IMR-90 (cell line): Measurements from ENCODE around the gene ZNF23. TPM values are rescaled to one million over a fixed set of nuclear protein-coding genes. Genes with fewer than 3 reads are reported as not detected.

Experiments
- ATAC-seq: fragments of 200-7000 bp; cut with Tn5 transposase; 2 replicates; pipeline ENCODE4 v1.9.1; 2020; ENCODE audit warnings: low read depth, mild to moderate bottlenecking, moderate library complexity
- BruUV-seq: library from RNA; stranded (reverse); fragments of 400-500 nt; replicated peaks from 2 replicates; lab custom pipeline; 2021; lab: Mats Ljungman, UMichigan
- CTCF ChIA-PET: fragments of 300-600 bp; formaldehyde crosslinking; extraction: SDS; loops from one replicate; lab custom pipeline; 2021; ENCODE audit warnings: antibody characterized with exemption; lab: Yijun Ruan, JAX
- POLR2A ChIA-PET: fragments of 300-600 bp; sonication (Branson Sonifier 250); formaldehyde crosslinking; loops from one replicate; lab custom pipeline; 2022; ENCODE audit warnings: antibody characterized with exemption; ENCODE audit not compliant: unreplicated experiment; lab: Charles Lee
- DNase-seq: peaks from one replicate; pipeline ENCODE4 v3.0.0; 2013
- H2AFZ ChIP-seq: replicated peaks from 2 replicates; pipeline ENCODE3; 2013; ENCODE audit warnings: low read length, mild to moderate bottlenecking; ENCODE audit not compliant: poor library complexity
- H2AK5ac ChIP-seq: 2 replicates; pipeline ENCODE4 v1.6.1; 2013; ENCODE audit warnings: low read depth, low read length, inconsistent platforms
- H2AK9ac ChIP-seq: replicated peaks from 2 replicates; pipeline ENCODE3; 2013; ENCODE audit warnings: mild to moderate bottlenecking, low read depth, low read length, moderate library complexity; ENCODE audit not compliant: poor library complexity
- H2BK120ac ChIP-seq: 2 replicates; pipeline ENCODE4 v1.6.1; 2013; ENCODE audit warnings: low read depth, low read length, inconsistent platforms
- H2BK15ac ChIP-seq: 3 replicates; pipeline ENCODE4 v1.6.1; 2013; ENCODE audit warnings: low read depth, low read length, inconsistent platforms
- H2BK20ac ChIP-seq: 2 replicates; pipeline ENCODE4 v1.6.1; 2013; ENCODE audit warnings: low read depth, mild to moderate bottlenecking, inconsistent platforms, low read length, moderate library complexity
- H2BK5ac ChIP-seq: 2 replicates; pipeline ENCODE4 v1.6.1; 2013; ENCODE audit warnings: mild to moderate bottlenecking, low read depth, low read length, inconsistent platforms; ENCODE audit not compliant: poor library complexity, severe bottlenecking
- H3K14ac ChIP-seq: replicated peaks from 2 replicates; pipeline ENCODE4 v1.6.1; 2013; ENCODE audit warnings: low read depth, low read length, inconsistent platforms
- H3K18ac ChIP-seq: 2 replicates; pipeline ENCODE4 v1.6.1; 2013; ENCODE audit warnings: low read depth, low read length, control low read depth
- H3K23ac ChIP-seq: 2 replicates; pipeline ENCODE4 v1.6.1; 2013; ENCODE audit warnings: low read depth, low read length, inconsistent platforms
- H3K27ac ChIP-seq: 2 replicates; pipeline ENCODE4 v1.5.1; 2013; ENCODE audit warnings: mild to moderate bottlenecking, control low read depth, low read length; ENCODE audit not compliant: insufficient read depth
- H3K27me3 ChIP-seq: 2 replicates; pipeline ENCODE4 v1.6.1; 2013; ENCODE audit warnings: low read length; ENCODE audit not compliant: control insufficient read depth, insufficient read depth
- H3K36me3 ChIP-seq: 2 replicates; pipeline ENCODE4 v1.6.1; 2013; ENCODE audit warnings: low read length, mixed read lengths; ENCODE audit not compliant: control insufficient read depth, insufficient read depth
- H3K4ac ChIP-seq: 2 replicates; pipeline ENCODE4 v1.6.1; 2013; ENCODE audit warnings: low read depth, low read length, inconsistent platforms
- H3K4me1 ChIP-seq: 2 replicates; pipeline ENCODE4 v1.6.1; 2013; ENCODE audit warnings: low read length, mixed read lengths; ENCODE audit not compliant: control insufficient read depth, insufficient read depth
- H3K4me2 ChIP-seq: 2 replicates; pipeline ENCODE4 v1.6.1; 2013; ENCODE audit warnings: low read depth, mild to moderate bottlenecking, control low read depth, low read length, moderate library complexity
- H3K4me3 ChIP-seq: 2 replicates; pipeline ENCODE4 v1.5.1; 2013; ENCODE audit warnings: low read depth, mild to moderate bottlenecking, control low read depth, low read length, moderate library complexity; ENCODE audit not compliant: insufficient read depth
- H3K56ac ChIP-seq: 2 replicates; pipeline ENCODE4 v1.6.1; 2013; ENCODE audit warnings: low read length, inconsistent platforms; ENCODE audit not compliant: insufficient read depth; ENCODE audit errors: extremely low read depth
- H3K79me1 ChIP-seq, 2 experiments: 2 replicates each; pipeline ENCODE4 v1.6.1; 2013; ENCODE audit warnings: low read length in 2 of 2, inconsistent platforms in 1 of 2, low read depth in 1 of 2
- H3K9ac ChIP-seq: 2 replicates; pipeline ENCODE4 v1.6.1; 2013; ENCODE audit warnings: low read depth, low read length, control low read depth
- H3K9me1 ChIP-seq: 2 replicates; pipeline ENCODE4 v1.6.1; 2013; ENCODE audit warnings: low read length, inconsistent platforms; ENCODE audit not compliant: insufficient read depth
- H3K9me3 ChIP-seq: 2 replicates; pipeline ENCODE4 v1.6.1; 2013; ENCODE audit warnings: low read length; ENCODE audit not compliant: control insufficient read depth, insufficient read depth
- H4K20me1 ChIP-seq: 2 replicates; pipeline ENCODE4 v1.6.1; 2013; ENCODE audit warnings: low read length, inconsistent platforms; ENCODE audit not compliant: insufficient read depth
- H4K5ac ChIP-seq: 2 replicates; pipeline ENCODE4 v1.6.1; 2013; ENCODE audit warnings: mild to moderate bottlenecking, low read depth, low read length, control low read depth
- H4K8ac ChIP-seq, 2 experiments: 2 replicates each; pipeline ENCODE4 v1.6.1; 2013; ENCODE audit warnings: low read depth in 2 of 2, low read length in 2 of 2, control low read depth in 1 of 2, inconsistent platforms in 1 of 2
- H4K91ac ChIP-seq: 2 replicates; pipeline ENCODE4 v1.6.1; 2013; ENCODE audit warnings: low read depth, low read length, inconsistent platforms; ENCODE audit not compliant: insufficient read depth
- CHD1 ChIP-seq: IDR thresholded peaks from 2 replicates; pipeline ENCODE4 v1.6.1; 2012; ENCODE audit warnings: low read depth, low read length, improper control_type of control experiment
- CTCF ChIP-seq: conservative IDR thresholded peaks from 2 replicates; pipeline ENCODE4 v1.5.1; 2012; ENCODE audit warnings: mild to moderate bottlenecking, low read depth, low read length, improper control_type of control experiment
- MAZ ChIP-seq: IDR thresholded peaks from 2 replicates; pipeline ENCODE4 v1.6.1; 2012; ENCODE audit warnings: low read depth, mild to moderate bottlenecking, low read length, improper control_type of control experiment, moderate library complexity, borderline replicate concordance
- RAD21 ChIP-seq: IDR thresholded peaks from 2 replicates; pipeline ENCODE4 v1.6.1; 2012; ENCODE audit warnings: low read length, improper control_type of control experiment
- SMC3 ChIP-seq: fragments of 150-350 bp; IDR thresholded peaks from 2 replicates; pipeline ENCODE4 v1.6.1; 2016; ENCODE audit warnings: low read depth, mild to moderate bottlenecking, antibody characterized with exemption, low read length, moderate library complexity
- WGBS, 2 experiments: methylation state at CpG; one replicate each; pipeline versions ENCODE4 v1.1.5 to v1.1.7; 2013; ENCODE audit warnings: missing lambda C conversion rate in 2 of 2; ENCODE audit not compliant: insufficient read length in 1 of 2; ENCODE audit errors: extremely low coverage in 2 of 2; 5-methylcytosine and 5-hydroxymethylcytosine counted together
- dilution Hi-C: fragments of 300-500 bp; cut with HindIII; formaldehyde crosslinking; loops from one replicate; pipeline ENCODE4 v1.14.3; 2018; ENCODE audit warnings: low sequenced_read_pairs; ENCODE audit not compliant: unreplicated experiment
- in situ Hi-C: fragments of 300-500 bp; cut with MboI; formaldehyde crosslinking; loops from 3 replicates; pipeline ENCODE4 v1.14.3; 2019; ENCODE audit warnings: low sequenced_read_pairs, inconsistent platforms, mixed read lengths
- intact Hi-C: fragments of 100-400 bp; cut with micrococcal nuclease; formaldehyde crosslinking; loops from 2 replicates; pipeline ENCODE4 v1.10.0; 2022
- polyA plus RNA-seq, 3 experiments: library from polyadenylated mRNA; depleted of rRNA; stranded (reverse); fragments of >200 nt; gene quantifications; 2 replicates each; pipeline ENCODE4 v1.2.3, GENCODE V29; 2012; ENCODE audit warnings: low replicate concordance in 1 of 3
- total RNA-seq: library from RNA; depleted of rRNA; stranded (reverse); fragments of >200 nt; gene quantifications from 2 replicates; pipeline ENCODE4 v1.2.3, GENCODE V29; 2012
- TF ChIP-seq, protein P1 (sequence below): fragments of 150-350 bp; IDR thresholded peaks from 2 replicates; pipeline ENCODE4 v1.6.1; 2017; ENCODE audit warnings: mild to moderate bottlenecking, antibody characterized with exemption, low read length, low read depth

Gene ZNF23
- total and polyA plus RNA-seq, 2 of the 4 experiments (the other 2 are of a cell fraction): 7.5 to 8.8 TPM

DNA sequence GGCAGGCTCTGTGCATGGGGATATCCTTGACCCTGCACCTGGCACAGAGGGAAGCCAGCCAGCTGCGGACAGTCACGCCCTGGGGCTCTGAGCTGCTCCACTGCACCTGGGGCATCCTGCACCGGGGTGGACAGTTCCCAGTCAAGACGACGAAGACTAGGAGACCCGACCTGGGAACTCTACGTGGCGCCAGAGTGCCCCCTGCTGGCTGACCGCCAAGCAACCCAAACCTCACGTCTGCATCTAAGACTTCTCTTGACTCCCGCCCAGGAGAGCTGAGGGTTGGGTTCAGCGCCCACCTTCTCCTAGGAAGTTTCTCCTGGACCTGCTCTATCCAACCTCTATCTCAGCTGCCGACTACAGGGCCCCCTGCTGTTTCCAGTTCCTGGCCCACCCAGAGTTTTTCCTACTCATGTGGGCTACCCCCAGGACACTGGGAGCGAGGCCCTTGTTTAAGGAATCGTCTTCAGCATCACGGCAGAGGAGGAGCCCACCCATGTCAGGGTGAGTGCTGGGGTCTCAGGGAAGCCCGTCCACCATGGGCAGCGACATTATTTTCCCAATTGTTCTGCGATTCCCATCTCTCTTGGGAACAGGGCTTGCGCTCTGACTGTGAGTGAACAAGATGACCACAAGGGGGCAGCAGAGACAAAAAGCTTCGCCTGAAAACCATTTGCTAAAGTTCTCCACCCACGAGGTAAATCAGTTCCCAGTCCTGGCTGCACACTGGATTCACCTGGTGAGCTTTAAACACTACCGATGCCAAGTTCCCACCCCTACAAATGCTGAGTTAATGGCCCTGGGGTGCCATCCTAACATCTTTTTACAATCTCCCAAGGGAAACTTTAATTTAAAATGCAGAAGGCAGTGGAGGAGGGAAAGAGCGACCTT, 49.5 kb downstream of the ZNF23 start:
- Histone ChIP-seq H4K5ac (no peak overlapping the region), H2AK9ac (peak overlapping the region; percentile 39), H2AFZ (peak overlapping the region; percentile 69), H3K27ac (no peak overlapping the region), H4K8ac (no peak overlapping the region), H3K4ac (no peak overlapping the region), H4K91ac (no peak overlapping the region), H3K9me1 (no peaks in the 10 kb centered on the region), H3K4me2 (no peak overlapping the region), H3K27me3 (peaks cover 10% of the 10 kb centered on the region), H3K23ac (no peak overlapping the region), H3K79me1 (no peaks in the 10 kb centered on the region), H3K18ac (no peak overlapping the region), H3K14ac (no peak overlapping the region), H3K9ac (no peak overlapping the region), H3K4me3 (no peak overlapping the region), H2AK5ac (no peak overlapping the region), H3K4me1 (no peaks in the 10 kb centered on the region), H3K56ac (no peak overlapping the region), H3K36me3 (no peaks in the 10 kb centered on the region), H2BK15ac (no peak overlapping the region), H2BK5ac (no peak overlapping the region), H2BK120ac (no peak overlapping the region), H3K9me3 (no peaks in the 10 kb centered on the region), H4K20me1 (no peaks in the 10 kb centered on the region), H2BK20ac (no peak overlapping the region)
- peak; percentile 92 for ATAC-seq
- in situ Hi-C loops: loop anchor here (5.0 kb wide), 1 partner anchor 90 kb away; no protein-coding TSS in a partner anchor
- CTCF ChIA-PET: interaction anchor here (0.6 to 4.2 kb wide), 10 partner anchors 15 to 199 kb away, joined by 3 to 40 read pairs (median 3); partner anchors contain the start of gene CHST4
- DNase-seq: peak; percentile 59
- POLR2A ChIA-PET: interaction anchor here (0.6 kb wide), 1 partner anchor 90 kb away, joined by 3 read pairs; no protein-coding TSS in a partner anchor
- 0% methylated on average over 2 of the region's 24 CpGs; no CpG with 5 or more reads in 1 of the 2 experiments for WGBS, 2 experiments
- BruUV-seq: no TSS peak
- intact Hi-C loops: loop anchor here (1.0 kb wide), 3 partner anchors 87 to 199 kb away; no protein-coding TSS in a partner anchor
- dilution Hi-C loops: no loop called here
- TF ChIP-seq MAZ (no peak), SMC3 (peak; percentile 94), CHD1 (no peak), CTCF (peak; percentile 91), RAD21 (peak; percentile 80)
- TF ChIP-seq, protein P1, sequence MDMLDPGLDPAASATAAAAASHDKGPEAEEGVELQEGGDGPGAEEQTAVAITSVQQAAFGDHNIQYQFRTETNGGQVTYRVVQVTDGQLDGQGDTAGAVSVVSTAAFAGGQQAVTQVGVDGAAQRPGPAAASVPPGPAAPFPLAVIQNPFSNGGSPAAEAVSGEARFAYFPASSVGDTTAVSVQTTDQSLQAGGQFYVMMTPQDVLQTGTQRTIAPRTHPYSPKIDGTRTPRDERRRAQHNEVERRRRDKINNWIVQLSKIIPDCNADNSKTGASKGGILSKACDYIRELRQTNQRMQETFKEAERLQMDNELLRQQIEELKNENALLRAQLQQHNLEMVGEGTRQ: no peak
